ENCODE data around the gene TMEM134. TPM values are rescaled to one million over a fixed set of nuclear protein-coding genes. Genes with fewer than 3 reads are reported as not detected.

The TMEM134 gene
- total RNA-seq, 1 donor from 2014 or later: 38.9 TPM

Other genes with a start within 250 kb of the TMEM134 start
- gene GRK2, start 202.8 kb downstream of the TMEM134 start, total RNA-seq: 29.0 TPM
- 9.8 TPM for gene ANKRD13D, start 179.9 kb downstream of the TMEM134 start, total RNA-seq
- 18.2 TPM for gene SSH3, start 165.7 kb downstream of the TMEM134 start, total RNA-seq
- 96.6 TPM for gene POLD4, start 115.7 kb downstream of the TMEM134 start, total RNA-seq
- gene CLCF1, start 95.7 kb downstream of the TMEM134 start, total RNA-seq: 0.43 TPM
- gene RAD9A, start 77.3 kb downstream of the TMEM134 start, total RNA-seq: 14.9 TPM
- gene PPP1CA, start 67.4 kb downstream of the TMEM134 start, total RNA-seq: 63.1 TPM
- 1.1 TPM for gene TBC1D10C, start 65.2 kb downstream of the TMEM134 start, total RNA-seq
- gene CARNS1, start 53.6 kb downstream of the TMEM134 start, total RNA-seq: 0.28 TPM
- 31.5 TPM for gene RPS6KB2, start 40.8 kb downstream of the TMEM134 start, total RNA-seq
- 2.2 TPM for gene PTPRCAP, start 31.6 kb downstream of the TMEM134 start, total RNA-seq
- 44.1 TPM for gene CORO1B, start 25.8 kb downstream of the TMEM134 start, total RNA-seq
- gene GPR152, start 16.5 kb downstream of the TMEM134 start, total RNA-seq: not detected
- gene CABP4, start 13.9 kb downstream of the TMEM134 start, total RNA-seq: 1.1 TPM
- gene AIP, start 13.8 kb upstream of the TMEM134 start, total RNA-seq: 26.3 TPM
- gene PITPNM1, start 36.1 kb upstream of the TMEM134 start, total RNA-seq: 19.2 TPM
- gene CDK2AP2, start 38.9 kb upstream of the TMEM134 start, total RNA-seq: 67.4 TPM
- gene CABP2, start 54.2 kb upstream of the TMEM134 start, total RNA-seq: not detected
- gene GSTP1, start 114.6 kb upstream of the TMEM134 start, total RNA-seq: 30.9 TPM
- gene NDUFV1, start 137.7 kb upstream of the TMEM134 start, total RNA-seq: 192 TPM
- 41.6 TPM for gene NUDT8, start 160.7 kb upstream of the TMEM134 start, total RNA-seq
- gene TBX10, start 170.5 kb upstream of the TMEM134 start, total RNA-seq: 0.15 TPM
- 9.7 TPM for gene ACY3, start 181.5 kb upstream of the TMEM134 start, total RNA-seq
- not detected for gene ALDH3B2, start 205.4 kb upstream of the TMEM134 start, total RNA-seq

Measured in left lobe of liver (tissue), 1 donor.